ENCODE data around the gene ASB9.

DNA sequence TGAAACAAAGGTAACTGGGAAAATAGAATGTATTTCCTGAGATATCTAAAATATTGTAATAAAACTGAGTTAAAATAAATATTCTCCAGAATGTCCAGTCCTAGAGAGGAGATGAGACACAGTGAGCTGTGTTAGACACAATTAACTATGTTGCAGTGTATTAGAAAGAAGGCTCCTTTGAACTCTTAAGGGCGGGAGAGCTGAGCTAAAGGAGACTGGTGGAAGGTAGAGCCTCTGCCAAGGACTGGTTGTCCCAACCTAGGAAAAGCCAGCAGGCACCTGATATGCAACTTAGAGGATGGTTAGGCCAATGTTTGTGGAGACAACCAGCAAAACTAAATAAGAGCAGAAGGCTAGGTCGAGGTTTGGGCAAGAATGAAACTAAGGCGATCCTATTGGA is 41.2 kb upstream of the ASB9 start:
- no peak for TF ChIP-seq POLR2A (IDR thresholded peaks at IDR 0.05)
- TF ChIP-seq, protein P1, sequence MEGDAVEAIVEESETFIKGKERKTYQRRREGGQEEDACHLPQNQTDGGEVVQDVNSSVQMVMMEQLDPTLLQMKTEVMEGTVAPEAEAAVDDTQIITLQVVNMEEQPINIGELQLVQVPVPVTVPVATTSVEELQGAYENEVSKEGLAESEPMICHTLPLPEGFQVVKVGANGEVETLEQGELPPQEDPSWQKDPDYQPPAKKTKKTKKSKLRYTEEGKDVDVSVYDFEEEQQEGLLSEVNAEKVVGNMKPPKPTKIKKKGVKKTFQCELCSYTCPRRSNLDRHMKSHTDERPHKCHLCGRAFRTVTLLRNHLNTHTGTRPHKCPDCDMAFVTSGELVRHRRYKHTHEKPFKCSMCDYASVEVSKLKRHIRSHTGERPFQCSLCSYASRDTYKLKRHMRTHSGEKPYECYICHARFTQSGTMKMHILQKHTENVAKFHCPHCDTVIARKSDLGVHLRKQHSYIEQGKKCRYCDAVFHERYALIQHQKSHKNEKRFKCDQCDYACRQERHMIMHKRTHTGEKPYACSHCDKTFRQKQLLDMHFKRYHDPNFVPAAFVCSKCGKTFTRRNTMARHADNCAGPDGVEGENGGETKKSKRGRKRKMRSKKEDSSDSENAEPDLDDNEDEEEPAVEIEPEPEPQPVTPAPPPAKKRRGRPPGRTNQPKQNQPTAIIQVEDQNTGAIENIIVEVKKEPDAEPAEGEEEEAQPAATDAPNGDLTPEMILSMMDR (IDR thresholded peaks at IDR 0.05): no peak
